Heart left ventricle (tissue), 13 donors: ENCODE measurements around the gene ELOVL2.

Experiments used
- POLR2A ChIP-seq, 2 donors: fragments of 450-650 bp; IDR thresholded peaks; one replicate each; pipeline ENCODE4 v1.6.1; 2017; ENCODE audit warnings: antibody characterized with exemption in 2 of 2, mild to moderate bottlenecking in 2 of 2, moderate library complexity in 2 of 2
- TF ChIP-seq, protein P1 (sequence below), 12 donors: fragments of 200-600 bp; sonication (generic) in 4 of 12; IDR thresholded peaks; one replicate each; pipeline versions ENCODE4 v1.5.0 to v1.8.0; 2018 to 2022; ENCODE audit warnings: antibody characterized with exemption in 12 of 12, mild to moderate bottlenecking in 5 of 12
- donor health status: ischemic (EF 13 %, LVEDD 7.1; RV severe dilation, severe dysfunction).
- donor health status: DM: no; HTN: yes; CAD: no.
- donor health status: DM: no; HTN: no; CAD: no.
- donor health status: ischemic (EF 25% LVEDD 6.9; RV normal size, moderate dysfunction).
- donor health status: ischemic (EF 25% LVEDD 5.7; RV mildly dilated, moderate dysfunction).
- donor health status: ischemic (EF 35%, LVEDD 5.7; RV mildly dilated, moderate dysfunction).
- donor health status: nonischemic (EF 11% LVEDD 7.7; RV severe dilation, severe dysfunction).
- donor health status: DM: yes; HTN: yes; CAD: no.
- donor health status: PGD.
- donor health status: ischemic (EF 29% LVEDD 5.4; RV normal size, mild dysfunction).
- donor health status: nonischemic (EF 23%, LVEDD 6.1; RV moderate dilation, normal function).

DNA sequence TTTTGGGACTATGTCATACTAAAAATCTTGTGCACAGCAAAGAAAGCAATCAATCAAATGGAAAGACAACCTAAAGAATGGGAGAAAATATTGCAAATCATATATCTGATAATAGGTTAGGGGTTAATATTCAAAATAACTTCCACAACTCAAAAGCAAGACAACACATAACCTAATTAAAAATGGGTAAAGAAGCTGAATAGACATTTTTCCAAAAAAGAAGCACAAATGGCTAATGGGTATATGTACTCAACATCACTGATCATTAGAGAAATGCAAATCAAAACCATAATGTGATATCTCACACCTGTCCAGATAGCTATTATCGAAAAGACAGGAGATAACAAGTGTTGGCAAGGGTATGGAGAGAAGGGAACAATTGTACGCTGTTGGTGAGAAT lies 104.3 kb downstream of the ELOVL2 start:
- TF ChIP-seq, protein P1, sequence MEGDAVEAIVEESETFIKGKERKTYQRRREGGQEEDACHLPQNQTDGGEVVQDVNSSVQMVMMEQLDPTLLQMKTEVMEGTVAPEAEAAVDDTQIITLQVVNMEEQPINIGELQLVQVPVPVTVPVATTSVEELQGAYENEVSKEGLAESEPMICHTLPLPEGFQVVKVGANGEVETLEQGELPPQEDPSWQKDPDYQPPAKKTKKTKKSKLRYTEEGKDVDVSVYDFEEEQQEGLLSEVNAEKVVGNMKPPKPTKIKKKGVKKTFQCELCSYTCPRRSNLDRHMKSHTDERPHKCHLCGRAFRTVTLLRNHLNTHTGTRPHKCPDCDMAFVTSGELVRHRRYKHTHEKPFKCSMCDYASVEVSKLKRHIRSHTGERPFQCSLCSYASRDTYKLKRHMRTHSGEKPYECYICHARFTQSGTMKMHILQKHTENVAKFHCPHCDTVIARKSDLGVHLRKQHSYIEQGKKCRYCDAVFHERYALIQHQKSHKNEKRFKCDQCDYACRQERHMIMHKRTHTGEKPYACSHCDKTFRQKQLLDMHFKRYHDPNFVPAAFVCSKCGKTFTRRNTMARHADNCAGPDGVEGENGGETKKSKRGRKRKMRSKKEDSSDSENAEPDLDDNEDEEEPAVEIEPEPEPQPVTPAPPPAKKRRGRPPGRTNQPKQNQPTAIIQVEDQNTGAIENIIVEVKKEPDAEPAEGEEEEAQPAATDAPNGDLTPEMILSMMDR (IDR thresholded peaks at IDR 0.05) = no peak
- TF ChIP-seq POLR2A (IDR thresholded peaks at IDR 0.05) = no peak
